Neural cell (in vitro differentiated cells): ENCODE measurements around the gene UNC5B. TPM values are rescaled to one million over a fixed set of nuclear protein-coding genes. Genes with fewer than 3 reads are reported as not detected.

Source experiments
- H2AFZ ChIP-seq: fragments of 200-600, 300-800 bp; sonication (generic), shearing (Covaris generic); 2 replicates; pipeline ENCODE4 v1.6.0; 2014; ENCODE audit warnings: low read depth, mild to moderate bottlenecking, antibody characterized with exemption, low read length, moderate library complexity
- H3F3A ChIP-seq: fragments of 200-600 bp; shearing (Covaris generic); 2 replicates; pipeline ENCODE4 v1.6.1; 2016; ENCODE audit warnings: mild to moderate bottlenecking, moderate library complexity, mixed read lengths, antibody characterized with exemption, low read length; ENCODE audit not compliant: insufficient read depth, poor library complexity, severe bottlenecking
- H3K27ac ChIP-seq: fragments of 200-600, 300-800 bp; sonication (generic), shearing (Covaris generic); 2 replicates; pipeline ENCODE4 v1.5.1; 2014; ENCODE audit warnings: mild to moderate bottlenecking, low read length, moderate library complexity
- H3K27me3 ChIP-seq: fragments of 300-800, 200-600 bp; sonication (generic), shearing (Covaris generic); 2 replicates; pipeline ENCODE4 v1.6.0; 2014; ENCODE audit warnings: mild to moderate bottlenecking, low read depth, low read length, moderate library complexity; ENCODE audit not compliant: insufficient read depth
- H3K36me3 ChIP-seq: fragments of 300-800, 200-600 bp; sonication (generic), shearing (Covaris generic); 2 replicates; pipeline ENCODE4 v1.5.1; 2014; ENCODE audit warnings: mild to moderate bottlenecking, antibody characterized with exemption, low read length, moderate library complexity; ENCODE audit not compliant: insufficient read depth
- H3K4me2 ChIP-seq: fragments of 300-800, 200-600 bp; sonication (generic), shearing (Covaris generic); 2 replicates; pipeline ENCODE4 v1.6.0; 2014; ENCODE audit warnings: mild to moderate bottlenecking, low read length
- H3K4me3 ChIP-seq: fragments of 300-800, 200-600 bp; sonication (generic), shearing (Covaris generic); 2 replicates; pipeline ENCODE4 v1.5.1; 2014; ENCODE audit warnings: mild to moderate bottlenecking, low read length, moderate library complexity
- H3K79me2 ChIP-seq: fragments of 200-600 bp; shearing (Covaris generic); replicated peaks from 2 replicates; pipeline ENCODE4 v1.6.0; 2014; ENCODE audit warnings: mild to moderate bottlenecking, low read length, moderate library complexity; ENCODE audit not compliant: insufficient read depth
- H3K9ac ChIP-seq: fragments of 300-800, 200-600 bp; sonication (generic), shearing (Covaris generic); 2 replicates; pipeline ENCODE4 v1.6.1; 2016; ENCODE audit warnings: mild to moderate bottlenecking, low read length, mixed read lengths
- H3K9me2 ChIP-seq: fragments of 200-600 bp; shearing (Covaris generic); 2 replicates; pipeline ENCODE4 v1.6.1; 2016; ENCODE audit warnings: mild to moderate bottlenecking, low read length, mixed read lengths; ENCODE audit not compliant: insufficient read depth
- H3K9me3 ChIP-seq: fragments of 200-600, 300-800 bp; sonication (generic), shearing (Covaris generic); 2 replicates; pipeline ENCODE4 v1.6.1; 2016; ENCODE audit warnings: mild to moderate bottlenecking, mixed run types, low read length, moderate library complexity, mixed read lengths
- H4K20me1 ChIP-seq: fragments of 200-600 bp; shearing (Covaris generic); 2 replicates; pipeline ENCODE4 v1.6.1; 2016; ENCODE audit warnings: mild to moderate bottlenecking, mixed run types; ENCODE audit not compliant: insufficient read depth
- CTCF ChIP-seq: fragments of 450-650 bp; IDR thresholded peaks from 2 replicates; pipeline ENCODE4 v1.5.1; 2014; ENCODE audit warnings: antibody characterized with exemption, mild to moderate bottlenecking, moderate library complexity; ENCODE audit not compliant: poor library complexity, severe bottlenecking
- EP300 ChIP-seq: fragments of 450-650 bp; conservative IDR thresholded peaks from 2 replicates; pipeline ENCODE4 v1.6.1; 2014; ENCODE audit warnings: antibody characterized with exemption, mild to moderate bottlenecking, moderate library complexity; ENCODE audit not compliant: poor library complexity, severe bottlenecking
- EZH2 ChIP-seq: fragments of 200-600, 300-800 bp; shearing (Covaris generic), sonication (generic); IDR thresholded peaks from 2 replicates; pipeline ENCODE4 v1.6.1; 2014; ENCODE audit warnings: antibody characterized with exemption, low read length, borderline replicate concordance, mild to moderate bottlenecking; ENCODE audit not compliant: insufficient read depth, poor library complexity, severe bottlenecking
- MXI1 ChIP-seq: fragments of 450-650 bp; conservative IDR thresholded peaks from 2 replicates; pipeline ENCODE4 v1.6.1; 2014; ENCODE audit warnings: antibody characterized with exemption, mild to moderate bottlenecking; ENCODE audit not compliant: poor library complexity, severe bottlenecking
- POLR2AphosphoS5 ChIP-seq: IDR thresholded peaks from 2 replicates; pipeline ENCODE4 v1.6.1; 2012
- RAD21 ChIP-seq: fragments of 450-650 bp; conservative IDR thresholded peaks from 2 replicates; pipeline ENCODE4 v1.6.1; 2014; ENCODE audit warnings: antibody characterized with exemption, mild to moderate bottlenecking, moderate library complexity
- SMC3 ChIP-seq: fragments of 450-650 bp; conservative IDR thresholded peaks from 2 replicates; pipeline ENCODE4 v1.6.1; 2014; ENCODE audit warnings: antibody characterized with exemption, mild to moderate bottlenecking, moderate library complexity; ENCODE audit not compliant: poor library complexity
- TAF1 ChIP-seq: IDR thresholded peaks from 2 replicates; pipeline ENCODE4 v1.6.1; 2012; ENCODE audit warnings: low read depth
- polyA plus RNA-seq: library from polyadenylated mRNA; depleted of rRNA; stranded (reverse); fragments of >200 nt; gene quantifications from 2 replicates; pipeline ENCODE4 v1.2.3, GENCODE V29; 2014
- TF ChIP-seq, protein P1 (sequence below): IDR thresholded peaks from 2 replicates; pipeline ENCODE4 v1.6.1; 2012; ENCODE audit warnings: borderline replicate concordance

The UNC5B gene
- polyA plus RNA-seq, 1 donor from 2014 or later, result 2.0 TPM

DNA sequence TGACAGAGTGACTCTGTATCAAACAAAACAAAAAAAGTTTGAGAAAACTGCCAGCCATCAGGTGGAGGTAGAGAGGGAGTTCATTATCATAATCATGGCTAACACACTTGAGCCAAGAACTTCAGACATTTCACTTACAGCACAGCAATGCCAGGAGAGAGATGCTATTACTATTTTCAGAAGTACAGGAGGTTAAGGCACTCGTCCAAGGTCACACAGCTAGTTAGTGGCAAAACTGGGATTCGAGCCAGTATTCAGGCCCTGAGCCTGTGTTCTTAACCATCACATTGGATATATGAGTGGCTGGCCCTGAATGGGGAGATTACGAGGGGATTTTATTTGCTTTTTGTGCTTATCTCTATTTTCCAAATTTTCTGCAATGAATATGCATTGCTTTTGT, 24.8 kb upstream of the UNC5B start:
- H3K36me3 ChIP-seq, result no peaks in the 10 kb centered on the region
- H3K9me3 ChIP-seq, result no peaks in the 10 kb centered on the region
- no peak overlapping the region for H3K9ac ChIP-seq
- no peaks in the 10 kb centered on the region for H3K9me2 ChIP-seq
- no peak overlapping the region for H3K4me3 ChIP-seq
- TF ChIP-seq EZH2 (no peak), POLR2AphosphoS5 (no peak), TAF1 (no peak)
- no peak overlapping the region for H3K27ac ChIP-seq
- no peaks in the 10 kb centered on the region for H3K79me2 ChIP-seq
- no peaks in the 10 kb centered on the region for H3K27me3 ChIP-seq
- no peaks in the 10 kb centered on the region for H3F3A ChIP-seq
- H3K4me2 ChIP-seq, result no peak overlapping the region
- H2AFZ ChIP-seq, result no peak overlapping the region
- no peaks in the 10 kb centered on the region for H4K20me1 ChIP-seq

GRCh38 chr10:71188201-71188600, 24.2 kb upstream of the UNC5B start:
- TF ChIP-seq, protein P1, sequence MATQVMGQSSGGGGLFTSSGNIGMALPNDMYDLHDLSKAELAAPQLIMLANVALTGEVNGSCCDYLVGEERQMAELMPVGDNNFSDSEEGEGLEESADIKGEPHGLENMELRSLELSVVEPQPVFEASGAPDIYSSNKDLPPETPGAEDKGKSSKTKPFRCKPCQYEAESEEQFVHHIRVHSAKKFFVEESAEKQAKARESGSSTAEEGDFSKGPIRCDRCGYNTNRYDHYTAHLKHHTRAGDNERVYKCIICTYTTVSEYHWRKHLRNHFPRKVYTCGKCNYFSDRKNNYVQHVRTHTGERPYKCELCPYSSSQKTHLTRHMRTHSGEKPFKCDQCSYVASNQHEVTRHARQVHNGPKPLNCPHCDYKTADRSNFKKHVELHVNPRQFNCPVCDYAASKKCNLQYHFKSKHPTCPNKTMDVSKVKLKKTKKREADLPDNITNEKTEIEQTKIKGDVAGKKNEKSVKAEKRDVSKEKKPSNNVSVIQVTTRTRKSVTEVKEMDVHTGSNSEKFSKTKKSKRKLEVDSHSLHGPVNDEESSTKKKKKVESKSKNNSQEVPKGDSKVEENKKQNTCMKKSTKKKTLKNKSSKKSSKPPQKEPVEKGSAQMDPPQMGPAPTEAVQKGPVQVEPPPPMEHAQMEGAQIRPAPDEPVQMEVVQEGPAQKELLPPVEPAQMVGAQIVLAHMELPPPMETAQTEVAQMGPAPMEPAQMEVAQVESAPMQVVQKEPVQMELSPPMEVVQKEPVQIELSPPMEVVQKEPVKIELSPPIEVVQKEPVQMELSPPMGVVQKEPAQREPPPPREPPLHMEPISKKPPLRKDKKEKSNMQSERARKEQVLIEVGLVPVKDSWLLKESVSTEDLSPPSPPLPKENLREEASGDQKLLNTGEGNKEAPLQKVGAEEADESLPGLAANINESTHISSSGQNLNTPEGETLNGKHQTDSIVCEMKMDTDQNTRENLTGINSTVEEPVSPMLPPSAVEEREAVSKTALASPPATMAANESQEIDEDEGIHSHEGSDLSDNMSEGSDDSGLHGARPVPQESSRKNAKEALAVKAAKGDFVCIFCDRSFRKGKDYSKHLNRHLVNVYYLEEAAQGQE, result no peak
- no peak for TF ChIP-seq TAF1
- no peak for TF ChIP-seq SMC3
- TF ChIP-seq EZH2, result no peak
- no peak for TF ChIP-seq CTCF
- no peak for TF ChIP-seq EP300
- no peak for TF ChIP-seq POLR2AphosphoS5
- no peak for TF ChIP-seq MXI1
- no peak for TF ChIP-seq RAD21
- no peaks in the 10 kb centered on the region for H3K9me3 ChIP-seq
- H3K79me2 ChIP-seq, result no peaks in the 10 kb centered on the region
- H3K9me2 ChIP-seq, result no peaks in the 10 kb centered on the region
- H4K20me1 ChIP-seq, result no peaks in the 10 kb centered on the region
- H3K27ac ChIP-seq, result no peak overlapping the region
- no peaks in the 10 kb centered on the region for H3K36me3 ChIP-seq
- no peak overlapping the region for H3K9ac ChIP-seq
- H2AFZ ChIP-seq, result no peak overlapping the region
- no peaks in the 10 kb centered on the region for H3F3A ChIP-seq
- H3K4me3 ChIP-seq, result no peak overlapping the region
- no peak overlapping the region for H3K4me2 ChIP-seq
- H3K27me3 ChIP-seq, result no peaks in the 10 kb centered on the region

DNA sequence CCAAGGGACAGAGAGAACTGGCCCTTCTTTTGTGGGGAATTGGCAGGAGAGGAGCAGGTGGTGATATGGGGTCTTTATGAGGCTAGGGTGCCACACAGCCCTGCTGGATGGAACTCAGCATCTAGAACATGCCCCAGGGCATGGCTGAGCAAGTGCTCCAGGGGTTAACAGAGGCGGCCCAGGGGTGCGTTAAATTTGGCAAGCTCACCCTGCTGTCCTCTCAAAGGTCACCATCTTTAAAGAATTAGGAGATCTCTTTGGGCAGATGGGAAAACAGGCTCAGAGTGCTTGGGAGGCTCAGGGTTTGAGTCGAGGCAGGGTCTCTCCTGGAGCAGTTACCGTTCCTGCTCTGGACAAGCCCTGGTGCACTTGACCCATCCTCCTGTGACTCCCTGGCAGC, 21.4 kb upstream of the UNC5B start:
- H3K27me3 ChIP-seq, result no peaks in the 10 kb centered on the region
- H3K27ac ChIP-seq, result no peak overlapping the region
- H3K9me2 ChIP-seq, result no peaks in the 10 kb centered on the region
- no peak overlapping the region for H3K4me3 ChIP-seq
- H3K9ac ChIP-seq, result no peak overlapping the region
- H2AFZ ChIP-seq, result no peak overlapping the region
- H3K79me2 ChIP-seq, result no peaks in the 10 kb centered on the region
- no peaks in the 10 kb centered on the region for H3K9me3 ChIP-seq
- no peaks in the 10 kb centered on the region for H3F3A ChIP-seq
- H3K4me2 ChIP-seq, result no peak overlapping the region
- H3K36me3 ChIP-seq, result no peaks in the 10 kb centered on the region
- TF ChIP-seq MXI1, result no peak
- TF ChIP-seq, protein P1, result no peak
- H4K20me1 ChIP-seq, result no peaks in the 10 kb centered on the region
